Keratinocyte (primary cell): ENCODE results near the gene PTPRD.

Source experiments
- EZH2 ChIP-seq: IDR thresholded peaks from one replicate; pipeline ENCODE4 v1.6.1; 2012; ENCODE audit warnings: inconsistent platforms, mild to moderate bottlenecking, low read length, moderate library complexity
- TF ChIP-seq, protein P1 (sequence below), 3 experiments: IDR thresholded peaks in 1 of 3; conservative IDR thresholded peaks in 1 of 3; optimal IDR thresholded peaks in 1 of 3; 2 replicates in 2 of 3; 3 replicates in 1 of 3; pipeline versions ENCODE3 to v1.5.1; 2011; ENCODE audit warnings: low read length in 3 of 3, mild to moderate bottlenecking in 3 of 3, moderate library complexity in 2 of 3, control low read depth in 1 of 3, inconsistent platforms in 1 of 3; ENCODE audit not compliant: insufficient read depth in 2 of 3; ENCODE audit errors: extremely low read depth in 1 of 3

DNA sequence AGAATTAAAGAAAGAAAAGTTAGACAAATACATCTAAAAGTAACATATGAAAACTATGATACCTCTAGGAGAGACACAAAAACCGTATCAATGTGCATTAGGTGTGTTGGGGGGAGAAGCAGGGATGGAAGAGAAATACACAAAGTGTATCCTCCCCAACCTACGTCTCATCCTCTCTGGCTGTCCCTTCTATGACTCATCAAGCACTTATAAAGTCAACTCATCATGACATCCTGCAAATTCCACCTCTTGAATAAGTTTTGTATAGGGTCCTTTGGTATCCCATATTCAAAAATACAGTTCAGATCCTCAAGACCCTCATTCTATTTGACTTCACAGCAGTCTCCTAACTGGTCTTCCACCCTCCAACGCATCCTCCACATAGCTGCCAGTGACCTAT lies 1895.7 kb downstream of the PTPRD start:
- TF ChIP-seq, protein P1, sequence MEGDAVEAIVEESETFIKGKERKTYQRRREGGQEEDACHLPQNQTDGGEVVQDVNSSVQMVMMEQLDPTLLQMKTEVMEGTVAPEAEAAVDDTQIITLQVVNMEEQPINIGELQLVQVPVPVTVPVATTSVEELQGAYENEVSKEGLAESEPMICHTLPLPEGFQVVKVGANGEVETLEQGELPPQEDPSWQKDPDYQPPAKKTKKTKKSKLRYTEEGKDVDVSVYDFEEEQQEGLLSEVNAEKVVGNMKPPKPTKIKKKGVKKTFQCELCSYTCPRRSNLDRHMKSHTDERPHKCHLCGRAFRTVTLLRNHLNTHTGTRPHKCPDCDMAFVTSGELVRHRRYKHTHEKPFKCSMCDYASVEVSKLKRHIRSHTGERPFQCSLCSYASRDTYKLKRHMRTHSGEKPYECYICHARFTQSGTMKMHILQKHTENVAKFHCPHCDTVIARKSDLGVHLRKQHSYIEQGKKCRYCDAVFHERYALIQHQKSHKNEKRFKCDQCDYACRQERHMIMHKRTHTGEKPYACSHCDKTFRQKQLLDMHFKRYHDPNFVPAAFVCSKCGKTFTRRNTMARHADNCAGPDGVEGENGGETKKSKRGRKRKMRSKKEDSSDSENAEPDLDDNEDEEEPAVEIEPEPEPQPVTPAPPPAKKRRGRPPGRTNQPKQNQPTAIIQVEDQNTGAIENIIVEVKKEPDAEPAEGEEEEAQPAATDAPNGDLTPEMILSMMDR (optimal IDR thresholded peaks at IDR 0.05 in 1 of 3, IDR thresholded peaks at IDR 0.05 in 1 of 3, conservative IDR thresholded peaks at IDR 0.05 in 1 of 3; ENCODE audit: extremely low read depth in 1 of 3, insufficient read depth in 2 of 3, low read length in 3 of 3), result no peak
- no peak for TF ChIP-seq EZH2
